ENCODE measurements around the gene CACNB2. TPM values are rescaled to one million over a fixed set of nuclear protein-coding genes. Genes with fewer than 3 reads are reported as not detected.

CACNB2 gene
- total RNA-seq, 2 donors from 2014 or later, result 9.8 to 12.1 TPM

- Histone ChIP-seq H3K4me3 (no peak overlapping the region), H3K27me3 (no peaks in the 10 kb centered on the region), H3K9ac (ENCODE audit: low read depth in 2 of 2, low read length in 2 of 2) (no peak overlapping the region), H3K36me3 (no peaks in the 10 kb centered on the region), H3K9me3 (no peaks in the 10 kb centered on the region), H3K4me1 (no peaks in the 10 kb centered on the region), H3K27ac (no peak overlapping the region)
- intact Hi-C loops (cut with DNase I), result no loop called here
- DNase-seq, result no peak
- no peak for TF ChIP-seq CTCF (IDR thresholded peaks at IDR 0.05)
These were observed 277.8 kb downstream of the CACNB2 start for GRCh38 chr10:18417950-18418527.

GRCh38 chr10:18418541-18419215 lies 278.5 kb downstream of the CACNB2 start:
- H3K4me3 ChIP-seq, result no peak overlapping the region
- DNase-seq, result no peak
- intact Hi-C loops (cut with DNase I), result no loop called here
- H3K36me3 ChIP-seq, result no peaks in the 10 kb centered on the region
- H3K9me3 ChIP-seq, result no peaks in the 10 kb centered on the region
- no peaks in the 10 kb centered on the region for H3K27me3 ChIP-seq
- H3K27ac ChIP-seq, result no peak overlapping the region
- no peak for TF ChIP-seq CTCF (IDR thresholded peaks at IDR 0.05)
- H3K9ac ChIP-seq (ENCODE audit: low read depth in 2 of 2, low read length in 2 of 2), result no peak overlapping the region
- H3K4me1 ChIP-seq, result no peaks in the 10 kb centered on the region

DNA sequence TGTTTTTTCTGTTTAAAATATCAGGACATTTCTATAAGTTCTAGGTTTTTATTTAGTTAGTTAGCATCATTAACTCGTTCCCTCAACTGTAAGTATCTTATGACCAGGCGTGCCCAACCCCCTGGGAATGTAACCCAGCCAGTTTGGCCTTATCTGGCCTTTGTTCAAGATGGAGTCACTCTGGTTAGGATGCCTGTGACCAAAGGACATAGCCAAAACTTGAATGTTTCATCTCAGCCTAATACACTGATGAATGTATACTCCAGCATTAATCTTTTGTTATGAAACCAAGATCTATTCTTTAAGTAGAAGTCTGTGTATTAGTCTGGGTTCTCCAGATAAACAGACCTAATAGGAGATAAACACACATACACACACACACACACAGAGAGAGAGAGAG lies 279.7 kb downstream of the CACNB2 start:
- intact Hi-C loops (cut with DNase I), result no loop called here
- Histone ChIP-seq H3K9me3 (no peaks in the 10 kb centered on the region), H3K27me3 (no peaks in the 10 kb centered on the region), H3K36me3 (no peaks in the 10 kb centered on the region), H3K4me3 (no peak overlapping the region), H3K9ac (ENCODE audit: low read depth in 2 of 2, low read length in 2 of 2) (no peak overlapping the region), H3K4me1 (no peaks in the 10 kb centered on the region), H3K27ac (no peak overlapping the region)
- no peak for DNase-seq
- no peak for TF ChIP-seq CTCF (IDR thresholded peaks at IDR 0.05)

DNA sequence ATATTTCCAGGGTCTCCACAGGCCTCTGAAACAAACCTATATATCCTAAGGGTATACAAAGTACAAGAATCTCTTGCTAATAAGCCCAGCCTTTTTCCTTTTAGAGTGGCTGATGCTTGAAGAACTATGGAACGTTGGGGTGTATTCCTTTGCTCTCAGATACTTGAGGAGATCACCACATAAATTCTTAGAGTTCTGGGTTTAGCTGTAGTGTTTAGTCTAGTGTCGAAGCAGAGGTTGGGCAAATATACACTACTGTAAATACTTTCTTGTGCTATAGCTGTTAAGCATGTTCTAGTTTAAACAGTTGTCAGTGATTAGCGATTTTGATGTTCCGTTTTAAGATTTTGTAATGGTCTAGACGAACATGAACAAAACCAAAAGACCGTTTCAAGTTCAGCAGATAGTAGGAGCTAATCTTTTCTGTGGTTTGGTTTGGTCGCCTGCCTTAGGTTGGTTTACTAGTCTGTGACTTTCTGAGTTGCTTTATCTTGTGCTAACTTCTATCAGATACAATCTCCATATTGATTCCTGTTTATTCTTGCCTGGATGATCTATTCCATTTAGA lies 281.6 kb downstream of the CACNB2 start:
- H3K4me3 ChIP-seq, result no peak overlapping the region
- intact Hi-C loops (cut with DNase I), result no loop called here
- H3K36me3 ChIP-seq, result no peaks in the 10 kb centered on the region
- no peaks in the 10 kb centered on the region for H3K27me3 ChIP-seq
- TF ChIP-seq CTCF (IDR thresholded peaks at IDR 0.05), result no peak
- DNase-seq, result no peak
- no peaks in the 10 kb centered on the region for H3K9me3 ChIP-seq
- H3K4me1 ChIP-seq, result no peaks in the 10 kb centered on the region
- no peak overlapping the region for H3K9ac ChIP-seq (ENCODE audit: low read depth in 2 of 2, low read length in 2 of 2)
- no peak overlapping the region for H3K27ac ChIP-seq

GRCh38 chr10:18423058-18423637 lies 282.9 kb downstream of the CACNB2 start:
- no peaks in the 10 kb centered on the region for H3K27me3 ChIP-seq
- no peaks in the 10 kb centered on the region for H3K4me1 ChIP-seq
- no peak for TF ChIP-seq CTCF (IDR thresholded peaks at IDR 0.05)
- no peaks in the 10 kb centered on the region for H3K36me3 ChIP-seq
- no peak overlapping the region for H3K27ac ChIP-seq
- H3K9ac ChIP-seq (ENCODE audit: low read depth in 2 of 2, low read length in 2 of 2), result no peak overlapping the region
- H3K4me3 ChIP-seq, result no peak overlapping the region
- intact Hi-C loops (cut with DNase I), result no loop called here
- H3K9me3 ChIP-seq, result no peaks in the 10 kb centered on the region
- no peak for DNase-seq

All from colonic mucosa (tissue), 4 donors.